ENCODE data around the gene SCYGR1. TPM values are rescaled to one million over a fixed set of nuclear protein-coding genes. Genes with fewer than 3 reads are reported as not detected.

SCYGR1 gene
- total RNA-seq, 2 experiments from 2014 or later = not detected

DNA sequence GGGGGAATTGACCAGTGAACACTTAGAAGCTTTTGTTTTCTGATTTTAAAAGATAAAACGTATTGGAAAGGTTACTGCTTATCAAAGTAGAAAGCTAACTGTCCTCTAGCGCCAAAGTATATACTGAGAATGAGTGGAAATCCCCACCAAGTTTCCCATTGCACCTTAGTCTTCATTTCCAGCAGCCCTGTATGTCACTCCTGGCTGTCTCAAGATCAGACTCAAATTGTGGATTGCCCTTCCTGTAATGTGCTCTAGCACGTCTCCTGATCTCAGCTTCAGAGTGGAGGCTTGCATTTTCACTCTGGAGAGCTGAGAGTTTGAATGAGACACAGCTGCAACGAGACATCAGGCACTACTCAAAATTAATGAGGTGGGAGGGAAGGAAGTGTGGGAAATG lies 36.1 kb downstream of the SCYGR1 start:
- intact Hi-C loops (cut with DNase I, micrococcal nuclease) = no loop called here
- Mint-ChIP-seq H3K4me3 (no peak overlapping the region), H3K9me3 (no peaks in the 10 kb centered on the region), H3K27ac (peak overlapping the region; percentile 39), H3K4me1 (ENCODE audit: low read depth) (no peaks in the 10 kb centered on the region), H3K36me3 (ENCODE audit: low read depth) (peaks cover 68% of the 10 kb centered on the region), H3K27me3 (no peaks in the 10 kb centered on the region)
- ATAC-seq (ENCODE audit: poor library complexity) = no peak
- Histone ChIP-seq H3K36me3 (ENCODE audit: insufficient read depth, low read length) (peaks cover 33% of the 10 kb centered on the region), H3K4me1 (ENCODE audit: insufficient read depth, low read length) (no peaks in the 10 kb centered on the region), H3K27ac (ENCODE audit: low read depth in 1 of 2, low read length in 2 of 2) (no peak overlapping the region), H3K4me3 (ENCODE audit: low read length) (no peak overlapping the region), H3K27me3 (ENCODE audit: control insufficient read depth in 1 of 2, insufficient read depth in 2 of 2, low read length in 2 of 2) (no peaks in the 10 kb centered on the region), H3K9me3 (ENCODE audit: control insufficient read depth in 1 of 2, insufficient read depth in 1 of 2, low read length in 2 of 2) (no peaks in the 10 kb centered on the region)
- ChIA-PET CTCF (no interaction called here), POLR2A (no interaction called here)
- no peak for DNase-seq
- TF ChIP-seq, protein P1, sequence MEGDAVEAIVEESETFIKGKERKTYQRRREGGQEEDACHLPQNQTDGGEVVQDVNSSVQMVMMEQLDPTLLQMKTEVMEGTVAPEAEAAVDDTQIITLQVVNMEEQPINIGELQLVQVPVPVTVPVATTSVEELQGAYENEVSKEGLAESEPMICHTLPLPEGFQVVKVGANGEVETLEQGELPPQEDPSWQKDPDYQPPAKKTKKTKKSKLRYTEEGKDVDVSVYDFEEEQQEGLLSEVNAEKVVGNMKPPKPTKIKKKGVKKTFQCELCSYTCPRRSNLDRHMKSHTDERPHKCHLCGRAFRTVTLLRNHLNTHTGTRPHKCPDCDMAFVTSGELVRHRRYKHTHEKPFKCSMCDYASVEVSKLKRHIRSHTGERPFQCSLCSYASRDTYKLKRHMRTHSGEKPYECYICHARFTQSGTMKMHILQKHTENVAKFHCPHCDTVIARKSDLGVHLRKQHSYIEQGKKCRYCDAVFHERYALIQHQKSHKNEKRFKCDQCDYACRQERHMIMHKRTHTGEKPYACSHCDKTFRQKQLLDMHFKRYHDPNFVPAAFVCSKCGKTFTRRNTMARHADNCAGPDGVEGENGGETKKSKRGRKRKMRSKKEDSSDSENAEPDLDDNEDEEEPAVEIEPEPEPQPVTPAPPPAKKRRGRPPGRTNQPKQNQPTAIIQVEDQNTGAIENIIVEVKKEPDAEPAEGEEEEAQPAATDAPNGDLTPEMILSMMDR (IDR thresholded peaks at IDR 0.05) = no peak

DNA sequence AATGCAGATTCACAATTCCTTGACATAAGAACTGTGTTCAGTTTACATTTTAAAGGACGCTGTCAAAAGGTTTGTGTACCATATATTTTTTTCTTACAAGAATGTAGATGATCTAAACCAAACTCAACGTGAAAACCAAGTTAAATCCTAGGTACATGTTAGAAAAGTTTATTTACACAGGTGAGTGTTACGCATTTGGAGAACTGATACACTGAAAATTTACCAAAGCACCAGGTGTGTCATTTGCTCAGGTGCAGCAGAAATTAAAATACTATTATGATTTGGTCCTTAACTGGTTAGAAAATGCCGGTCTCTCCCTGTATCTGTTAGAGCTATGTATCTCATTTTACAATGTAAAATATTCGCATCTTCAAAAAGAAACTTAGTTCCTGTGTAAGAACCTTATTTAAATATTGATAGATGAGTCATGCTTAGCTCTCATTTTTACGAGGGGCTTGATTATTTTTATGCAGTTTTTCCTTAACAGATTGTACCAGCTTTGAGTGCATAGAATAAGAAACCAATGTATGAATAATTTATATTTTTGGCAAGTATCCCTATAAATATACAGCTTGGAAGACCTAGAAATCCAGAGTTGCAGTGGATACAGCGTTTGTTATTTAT lies 37.6 kb downstream of the SCYGR1 start:
- Histone ChIP-seq H3K27ac (ENCODE audit: low read depth in 1 of 2, low read length in 2 of 2) (no peak overlapping the region), H3K36me3 (ENCODE audit: insufficient read depth, low read length) (peaks cover 24% of the 10 kb centered on the region), H3K4me1 (ENCODE audit: insufficient read depth, low read length) (no peaks in the 10 kb centered on the region), H3K9me3 (ENCODE audit: control insufficient read depth in 1 of 2, insufficient read depth in 1 of 2, low read length in 2 of 2) (no peaks in the 10 kb centered on the region), H3K4me3 (ENCODE audit: low read length) (no peak overlapping the region), H3K27me3 (ENCODE audit: control insufficient read depth in 1 of 2, insufficient read depth in 2 of 2, low read length in 2 of 2) (no peaks in the 10 kb centered on the region)
- H3K27ac Mint-ChIP-seq = no peak overlapping the region
- no peaks in the 10 kb centered on the region for H3K9me3 Mint-ChIP-seq
- intact Hi-C loops (cut with DNase I, micrococcal nuclease) = no loop called here
- DNase-seq (no peak), ATAC-seq (ENCODE audit: poor library complexity) (no peak)
- peaks cover 66% of the 10 kb centered on the region for H3K36me3 Mint-ChIP-seq (ENCODE audit: low read depth)
- POLR2A ChIA-PET = interaction anchor here (0.6 to 1.6 kb wide), 2 partner anchors 14 to 131 kb away, joined by 3 to 4 read pairs; no protein-coding TSS in a partner anchor
- no peaks in the 10 kb centered on the region for H3K27me3 Mint-ChIP-seq
- H3K4me3 Mint-ChIP-seq = no peak overlapping the region
- CTCF ChIA-PET = no interaction called here
- TF ChIP-seq, protein P1 (IDR thresholded peaks at IDR 0.05) = no peak
- H3K4me1 Mint-ChIP-seq (ENCODE audit: low read depth) = no peaks in the 10 kb centered on the region

DNA sequence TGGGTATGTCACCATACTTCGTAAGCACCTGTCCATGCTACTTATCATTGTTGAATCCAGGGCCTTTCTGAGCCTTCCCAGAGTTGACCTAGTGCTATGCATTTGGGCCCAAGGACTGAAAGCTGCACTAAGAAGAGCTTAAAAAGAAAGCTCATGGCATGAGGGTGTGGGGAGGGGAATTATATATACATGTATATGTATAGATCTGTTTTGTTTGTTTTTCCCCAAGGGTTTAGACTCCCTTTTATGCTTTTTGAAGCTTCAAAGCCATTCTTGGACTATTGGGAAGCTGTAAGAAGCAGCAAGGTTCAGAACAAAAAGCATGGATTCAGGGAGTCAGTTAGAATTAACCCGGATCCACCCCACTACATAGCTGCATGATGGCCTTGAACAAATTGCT lies 39.4 kb downstream of the SCYGR1 start:
- intact Hi-C loops (cut with DNase I, micrococcal nuclease) = no loop called here
- H3K4me1 ChIP-seq (ENCODE audit: insufficient read depth, low read length) = no peaks in the 10 kb centered on the region
- ATAC-seq (ENCODE audit: poor library complexity) (no peak), DNase-seq (no peak)
- H3K27me3 ChIP-seq (ENCODE audit: control insufficient read depth in 1 of 2, insufficient read depth in 2 of 2, low read length in 2 of 2) = no peaks in the 10 kb centered on the region
- H3K4me1 Mint-ChIP-seq (ENCODE audit: low read depth) = no peaks in the 10 kb centered on the region
- no peak overlapping the region for H3K4me3 Mint-ChIP-seq
- H3K36me3 ChIP-seq (ENCODE audit: insufficient read depth, low read length) = peaks cover 27% of the 10 kb centered on the region
- no peak overlapping the region for H3K27ac Mint-ChIP-seq
- peaks cover 55% of the 10 kb centered on the region for H3K36me3 Mint-ChIP-seq (ENCODE audit: low read depth)
- H3K9me3 ChIP-seq (ENCODE audit: control insufficient read depth in 1 of 2, insufficient read depth in 1 of 2, low read length in 2 of 2) = no peaks in the 10 kb centered on the region
- no peak overlapping the region for H3K27ac ChIP-seq (ENCODE audit: low read depth in 1 of 2, low read length in 2 of 2)
- CTCF ChIA-PET = no interaction called here
- TF ChIP-seq, protein P1 (IDR thresholded peaks at IDR 0.05) = no peak
- no peaks in the 10 kb centered on the region for H3K27me3 Mint-ChIP-seq
- POLR2A ChIA-PET = interaction anchor here (0.6 to 1.6 kb wide), 2 partner anchors 12 to 112 kb away, joined by 4 read pairs; no protein-coding TSS in a partner anchor
- no peaks in the 10 kb centered on the region for H3K9me3 Mint-ChIP-seq
- no peak overlapping the region for H3K4me3 ChIP-seq (ENCODE audit: low read length)

Measured in CD4-positive, alpha-beta T cell (primary cell).